EH (cell line): ENCODE measurements around the gene KMT2A.

Experiments used
- DNase-seq: peaks from one replicate; pipeline ENCODE4 v3.0.0-alpha.2; 2015; ENCODE audit warnings: low read depth

KMT2A gene

GRCh38 chr11:118533769-118534729 is 97.8 kb downstream of the KMT2A start:
- no peak for DNase-seq

GRCh38 chr11:118535261-118535660 is 99.0 kb downstream of the KMT2A start:
- no peak for DNase-seq

- peak; percentile 25 for DNase-seq
Observed at GRCh38 chr11:118536726-118537125, 100.4 kb downstream of the KMT2A start.

- DNase-seq = peak; percentile 32
Observed at GRCh38 chr11:118537409-118537980, 101.2 kb downstream of the KMT2A start.

DNA sequence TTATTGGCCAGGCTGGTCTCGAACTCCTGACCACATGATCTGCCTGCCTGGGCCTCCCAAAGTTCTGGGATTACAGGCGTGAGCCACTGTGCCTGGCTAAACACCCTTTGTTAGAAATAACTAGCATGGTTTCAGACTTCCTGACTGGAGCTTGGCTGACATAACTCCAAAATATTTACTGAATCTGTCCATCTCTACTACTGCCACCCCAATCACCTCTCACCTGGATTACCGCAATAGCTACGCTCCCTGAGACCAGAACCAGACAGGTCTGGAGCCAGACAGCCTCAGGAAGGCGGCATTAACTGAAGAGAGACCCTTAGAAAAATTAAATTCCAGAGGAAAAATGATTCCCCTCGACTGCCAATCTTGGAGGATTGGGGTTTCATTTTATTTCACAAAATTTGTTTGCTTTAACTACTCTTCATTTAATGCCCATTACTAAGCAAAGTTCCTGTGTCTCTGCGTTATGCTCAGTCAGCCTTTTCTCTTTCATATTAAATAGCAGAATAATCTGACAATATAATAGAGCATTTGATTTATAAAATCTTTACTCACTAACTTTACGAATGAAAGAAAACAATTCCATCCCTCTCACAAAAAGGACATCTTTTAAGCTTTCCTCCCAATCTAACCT is 107.8 kb downstream of the KMT2A start:
- no peak for DNase-seq

GRCh38 chr11:118544647-118545010 is 108.3 kb downstream of the KMT2A start:
- DNase-seq = no peak

GRCh38 chr11:118545533-118545932 is 109.2 kb downstream of the KMT2A start:
- no peak for DNase-seq

DNA sequence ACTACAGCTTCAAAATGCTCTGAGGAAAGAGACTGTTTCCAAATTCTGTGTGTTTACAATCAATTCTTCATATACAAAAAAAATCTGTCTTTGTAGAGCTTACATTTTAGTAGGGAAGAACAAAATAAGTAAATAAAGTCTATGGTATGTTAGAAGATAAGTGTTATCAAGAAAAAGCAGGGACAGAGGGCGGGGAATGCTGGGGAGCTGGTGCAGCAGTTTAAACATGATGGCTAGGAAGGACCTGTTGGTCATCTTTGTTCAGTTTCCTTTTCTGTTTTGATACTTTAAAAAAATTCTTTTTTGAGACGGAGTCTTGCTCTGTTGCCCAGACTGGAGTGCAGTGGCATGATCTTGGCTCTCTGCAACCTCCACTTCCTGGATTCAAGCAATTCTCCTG is 110.8 kb downstream of the KMT2A start:
- no peak for DNase-seq

GRCh38 chr11:118552341-118552740 is 116.0 kb downstream of the KMT2A start:
- no peak for DNase-seq

GRCh38 chr11:118560806-118561205 is 124.5 kb downstream of the KMT2A start:
- DNase-seq = no peak

- peak; percentile 8 for DNase-seq
Observed at GRCh38 chr11:118565051-118565450, 128.8 kb downstream of the KMT2A start.

DNA sequence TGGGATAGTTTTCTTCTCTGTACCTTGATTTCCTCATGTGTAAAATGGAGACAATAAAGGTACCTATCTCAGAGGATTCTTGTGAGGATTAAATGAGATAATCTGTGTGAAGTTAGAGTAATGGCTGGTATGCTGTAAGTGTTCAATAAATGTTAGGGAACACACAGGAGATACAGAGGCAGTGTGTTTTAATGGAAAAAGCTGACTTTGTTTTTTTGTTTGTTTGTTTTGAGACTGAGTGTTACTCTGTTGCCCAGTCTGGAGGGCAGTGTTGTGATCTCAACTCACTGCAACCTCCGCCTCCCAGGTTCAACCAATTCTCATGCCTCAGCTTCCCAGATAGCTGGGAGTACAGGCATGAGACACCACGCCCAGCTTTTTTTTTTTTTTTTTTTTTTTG is 133.4 kb downstream of the KMT2A start:
- no peak for DNase-seq

DNA sequence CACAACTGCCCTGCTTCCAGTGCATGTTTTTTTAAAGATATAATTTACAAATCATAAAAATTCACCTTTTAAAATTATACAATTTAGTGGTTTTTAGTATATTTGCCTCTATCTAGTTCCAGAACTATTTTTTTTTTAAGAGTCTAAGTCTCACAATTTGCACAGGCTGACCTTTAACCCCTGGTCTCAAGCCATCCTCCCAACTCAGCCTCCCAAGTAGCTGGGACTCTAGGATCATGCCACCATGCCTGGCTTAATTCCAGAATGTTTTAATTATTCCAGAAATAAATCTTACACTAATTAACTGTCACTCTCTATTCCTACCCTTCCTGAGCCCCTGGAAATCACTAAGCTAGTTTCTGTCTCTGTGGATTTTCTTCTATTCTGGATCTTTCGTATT is 134.5 kb downstream of the KMT2A start:
- DNase-seq = no peak

GRCh38 chr11:118571701-118572060 is 135.4 kb downstream of the KMT2A start:
- peak; percentile 22 for DNase-seq

- peak; percentile 82 for DNase-seq
Observed at GRCh38 chr11:118572061-118572980, 136.0 kb downstream of the KMT2A start, which contains the start of gene ARCN1. TSS of gene ARCN1 (plus strand) at chr11:118572409. CDS start at chr11:118572548, 139 bp downstream.

GRCh38 chr11:118572981-118573550 is 136.8 kb downstream of the KMT2A start:
- DNase-seq = peak; percentile 72

DNA sequence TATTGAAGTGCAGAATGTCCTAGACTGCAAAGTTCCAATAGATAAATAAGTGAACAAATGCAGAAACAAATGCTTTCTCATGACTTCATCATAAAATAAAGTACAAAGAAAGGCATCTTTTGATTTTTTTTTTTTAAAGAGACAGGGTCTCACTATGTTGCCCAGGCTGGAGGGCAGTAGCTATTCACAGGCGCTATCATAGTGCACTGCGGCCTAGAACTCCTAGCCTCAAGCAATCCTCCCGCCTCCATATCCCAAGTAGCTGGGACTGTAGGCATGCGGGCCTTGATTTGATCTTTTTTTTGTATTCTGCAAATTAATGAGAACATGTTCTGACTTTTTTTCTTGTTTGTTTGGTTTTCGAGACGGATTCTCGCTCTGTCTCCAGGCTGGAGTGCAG is 138.3 kb downstream of the KMT2A start:
- DNase-seq = peak; percentile 17
